Measurements from ENCODE around the gene SH3BP5L. TPM values are rescaled to one million over a fixed set of nuclear protein-coding genes. Genes with fewer than 3 reads are reported as not detected.

Gene SH3BP5L
- total RNA-seq, 1 donor from 2014 or later: 21.3 TPM

GRCh38 chr1:248783367-248783766 is 42.3 kb downstream of the SH3BP5L start:
- TF ChIP-seq CTCF (IDR thresholded peaks at IDR 0.05): no peak
- Histone ChIP-seq H3K27me3 (no peaks in the 10 kb centered on the region), H3K4me3 (no peak overlapping the region), H3K9me3 (no peaks in the 10 kb centered on the region), H3K36me3 (no peaks in the 10 kb centered on the region), H3K27ac (no peak overlapping the region), H3K4me1 (no peaks in the 10 kb centered on the region)
- intact Hi-C loops (cut with DNase I): no loop called here
- ATAC-seq (no peak), DNase-seq (no peak)

GRCh38 chr1:248782416-248783141 is 43.1 kb downstream of the SH3BP5L start:
- intact Hi-C loops (cut with DNase I): no loop called here
- Histone ChIP-seq H3K9me3 (no peaks in the 10 kb centered on the region), H3K4me3 (no peak overlapping the region), H3K27ac (no peak overlapping the region), H3K27me3 (no peaks in the 10 kb centered on the region), H3K36me3 (no peaks in the 10 kb centered on the region), H3K4me1 (no peaks in the 10 kb centered on the region)
- DNase-seq (no peak), ATAC-seq (no peak)
- no peak for TF ChIP-seq CTCF (IDR thresholded peaks at IDR 0.05)

- Histone ChIP-seq H3K27me3 (no peaks in the 10 kb centered on the region), H3K4me3 (no peak overlapping the region), H3K36me3 (no peaks in the 10 kb centered on the region), H3K4me1 (no peaks in the 10 kb centered on the region), H3K9me3 (no peaks in the 10 kb centered on the region), H3K27ac (no peak overlapping the region)
- ATAC-seq (no peak), DNase-seq (no peak)
- intact Hi-C loops (cut with DNase I): no loop called here
- no peak for TF ChIP-seq CTCF (IDR thresholded peaks at IDR 0.05)
Measured at GRCh38 chr1:248779350-248779749, 46.4 kb downstream of the SH3BP5L start.

GRCh38 chr1:248778906-248779305 is 46.8 kb downstream of the SH3BP5L start:
- ATAC-seq: no peak
- no peaks in the 10 kb centered on the region for H3K36me3 ChIP-seq
- no peak overlapping the region for H3K27ac ChIP-seq
- intact Hi-C loops (cut with DNase I): no loop called here
- H3K4me1 ChIP-seq: no peaks in the 10 kb centered on the region
- H3K9me3 ChIP-seq: no peaks in the 10 kb centered on the region
- no peaks in the 10 kb centered on the region for H3K27me3 ChIP-seq
- TF ChIP-seq CTCF (IDR thresholded peaks at IDR 0.05): no peak
- no peak overlapping the region for H3K4me3 ChIP-seq
- DNase-seq: no peak

GRCh38 chr1:248776991-248777390 is 48.7 kb downstream of the SH3BP5L start:
- DNase-seq: no peak
- TF ChIP-seq CTCF (IDR thresholded peaks at IDR 0.05): no peak
- no peak for ATAC-seq
- intact Hi-C loops (cut with DNase I): no loop called here
- Histone ChIP-seq H3K9me3 (no peaks in the 10 kb centered on the region), H3K4me1 (no peaks in the 10 kb centered on the region), H3K27ac (no peak overlapping the region), H3K4me3 (no peak overlapping the region), H3K36me3 (no peaks in the 10 kb centered on the region), H3K27me3 (no peaks in the 10 kb centered on the region)

- H3K36me3 ChIP-seq: no peaks in the 10 kb centered on the region
- H3K4me1 ChIP-seq: no peaks in the 10 kb centered on the region
- H3K4me3 ChIP-seq: no peak overlapping the region
- intact Hi-C loops (cut with DNase I): no loop called here
- no peak for ATAC-seq
- no peaks in the 10 kb centered on the region for H3K27me3 ChIP-seq
- no peaks in the 10 kb centered on the region for H3K9me3 ChIP-seq
- H3K27ac ChIP-seq: no peak overlapping the region
- TF ChIP-seq CTCF (IDR thresholded peaks at IDR 0.05): no peak
- DNase-seq: no peak
Measured at GRCh38 chr1:248775441-248775840, 50.3 kb downstream of the SH3BP5L start.
